Stimulated activated CD4-positive, alpha-beta T cell treated with anti-CD3 and anti-CD28 coated beads, TNF-alpha, amount 100 ng/mL, for 4 hours (primary cell): Measurements from ENCODE around the gene NAP1L5.

ENCODE experiments used
- DNase-seq, 3 experiments: peaks; one replicate each; pipeline ENCODE4 v3.0.0-alpha.2; 2020; ENCODE audit warnings: low read depth in 3 of 3

The NAP1L5 gene

GRCh38 chr4:88660446-88661294 is 37.0 kb downstream of the NAP1L5 start:
- no peak for DNase-seq

- DNase-seq = no peak
Measured at GRCh38 chr4:88659890-88660208, 37.8 kb downstream of the NAP1L5 start.

- DNase-seq = peak in 1 of 3 experiments; percentile 6
Measured at GRCh38 chr4:88659055-88659889, 38.4 kb downstream of the NAP1L5 start.

- no peak for DNase-seq
Measured at GRCh38 chr4:88655226-88655625, 42.4 kb downstream of the NAP1L5 start.

GRCh38 chr4:88653371-88653946 is 44.2 kb downstream of the NAP1L5 start:
- DNase-seq = no peak

- no peak for DNase-seq
Measured at GRCh38 chr4:88649716-88650115, 47.9 kb downstream of the NAP1L5 start.

- DNase-seq = no peak
Measured at GRCh38 chr4:88646528-88647280, 50.9 kb downstream of the NAP1L5 start.

GRCh38 chr4:88645994-88646393 is 51.6 kb downstream of the NAP1L5 start:
- DNase-seq = no peak
